HTERT RPE-1 (cell line): ENCODE results near the gene SORT1.

Source experiments
- in situ Hi-C: fragments of 300-500 bp; cut with MboI; formaldehyde crosslinking; loops from 4 replicates; pipeline ENCODE4 v1.14.3; 2020; ENCODE audit warnings: low sequenced_read_pairs

SORT1 gene

DNA sequence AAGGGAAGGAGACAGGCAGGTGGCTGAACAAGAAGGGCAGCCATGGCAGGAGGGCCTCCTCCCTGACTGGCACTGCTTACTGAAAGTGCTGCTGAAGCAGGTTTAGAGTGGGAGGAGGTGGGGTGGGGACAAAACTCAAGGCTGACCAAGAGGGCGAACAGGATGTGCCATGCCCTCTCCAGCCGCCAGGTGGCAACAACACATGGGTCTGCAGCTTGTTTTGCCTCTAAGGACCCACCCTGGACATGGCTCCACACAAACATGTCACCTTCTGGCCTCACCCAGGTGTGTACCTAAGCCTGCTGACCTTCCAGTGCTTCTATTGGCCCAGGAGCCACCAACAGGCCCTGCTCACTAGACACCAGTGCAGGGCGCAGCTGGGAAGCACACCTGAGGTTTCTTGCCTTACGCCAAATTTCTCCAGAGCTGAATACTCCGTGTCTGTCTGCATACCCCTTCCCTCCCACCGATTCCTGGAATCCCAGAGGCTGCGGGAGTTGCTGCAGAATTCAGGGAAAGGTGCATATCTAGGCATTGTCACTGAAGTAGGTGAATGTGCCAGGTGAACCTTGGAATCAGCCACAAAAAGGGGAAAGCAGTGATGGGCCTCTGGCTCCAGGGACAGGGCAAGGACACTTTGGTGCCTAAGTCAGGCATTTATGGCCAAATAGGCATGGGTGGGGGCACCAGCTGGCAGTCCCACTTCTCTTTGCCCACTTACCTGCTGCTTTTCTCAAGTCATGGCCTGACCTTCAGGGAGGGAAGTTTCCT, 120.1 kb downstream of the SORT1 start:
- in situ Hi-C loops = no loop called here

- in situ Hi-C loops = no loop called here
These were observed 121.9 kb downstream of the SORT1 start for GRCh38 chr1:109275706-109276345.

- in situ Hi-C loops = no loop called here
These were observed 122.9 kb downstream of the SORT1 start for GRCh38 chr1:109274533-109275476.

- in situ Hi-C loops = no loop called here
These were observed 124.0 kb downstream of the SORT1 start for GRCh38 chr1:109273570-109274288.

GRCh38 chr1:109272831-109273547, 124.7 kb downstream of the SORT1 start:
- in situ Hi-C loops = no loop called here

- in situ Hi-C loops = no loop called here
These were observed 125.5 kb downstream of the SORT1 start for GRCh38 chr1:109272021-109272799.

- in situ Hi-C loops = no loop called here
These were observed 126.3 kb downstream of the SORT1 start for GRCh38 chr1:109271458-109271857.

DNA sequence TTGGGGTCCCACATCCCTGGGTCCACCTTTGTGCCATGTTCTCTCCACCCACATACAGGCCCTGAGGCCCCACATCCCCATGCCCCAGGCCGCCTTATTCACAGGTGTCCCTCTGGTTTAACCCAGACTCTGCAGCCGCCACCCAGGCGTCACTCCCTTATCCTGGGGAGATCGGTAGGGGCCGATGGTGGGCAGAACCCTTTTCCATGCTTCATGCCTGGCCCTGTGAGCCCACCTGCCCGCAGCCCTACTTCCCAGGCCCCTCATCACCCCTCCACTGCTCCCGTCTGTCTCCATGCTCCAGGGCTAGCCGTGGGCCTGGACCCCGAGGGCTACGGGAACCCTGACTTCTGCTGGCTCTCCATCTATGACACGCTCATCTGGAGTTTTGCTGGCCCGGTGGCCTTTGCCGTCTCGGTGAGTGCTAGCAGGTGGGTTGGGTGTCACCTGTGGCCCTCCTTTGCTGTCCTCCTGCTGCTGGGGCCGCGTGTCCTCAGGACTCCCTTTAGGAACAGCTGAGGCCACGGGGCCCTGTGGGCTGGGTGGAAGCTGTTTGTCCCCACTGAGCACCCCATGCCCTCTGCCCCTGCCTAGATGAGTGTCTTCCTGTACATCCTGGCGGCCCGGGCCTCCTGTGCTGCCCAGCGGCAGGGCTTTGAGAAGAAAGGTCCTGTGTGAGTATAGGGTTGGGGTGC, 126.9 kb downstream of the SORT1 start:
- in situ Hi-C loops = no loop called here

- in situ Hi-C loops = no loop called here
These were observed 127.6 kb downstream of the SORT1 start for GRCh38 chr1:109269981-109270622.

GRCh38 chr1:109269212-109269980, 128.3 kb downstream of the SORT1 start:
- in situ Hi-C loops = no loop called here

- in situ Hi-C loops = no loop called here
These were observed 129.1 kb downstream of the SORT1 start for GRCh38 chr1:109268431-109269211.

DNA sequence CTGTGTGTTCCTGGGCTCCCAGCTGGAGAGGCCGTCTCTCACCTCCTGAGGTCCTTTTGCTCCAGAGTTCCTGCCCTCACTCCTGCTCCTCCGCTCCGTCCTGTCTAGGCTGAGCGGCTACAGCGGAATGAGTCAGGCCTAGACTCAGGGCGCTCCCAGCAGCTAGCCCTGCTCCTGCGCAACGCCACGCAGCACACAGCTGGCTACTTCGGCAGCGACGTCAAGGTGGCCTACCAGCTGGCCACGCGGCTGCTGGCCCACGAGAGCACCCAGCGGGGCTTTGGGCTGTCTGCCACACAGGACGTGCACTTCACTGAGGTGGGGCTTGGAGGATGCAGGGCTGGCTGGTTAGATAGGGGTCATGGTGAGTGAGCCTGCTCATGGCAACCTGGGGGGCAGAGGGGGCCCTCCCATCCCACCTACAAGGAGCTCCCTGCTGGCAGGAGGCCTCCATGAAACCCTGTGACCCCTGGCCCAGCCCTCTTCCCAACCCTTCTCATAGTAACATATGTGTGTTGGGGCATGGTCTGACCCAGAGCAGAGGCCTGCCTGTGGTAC, 129.9 kb downstream of the SORT1 start:
- in situ Hi-C loops = no loop called here

- in situ Hi-C loops = no loop called here
These were observed 130.8 kb downstream of the SORT1 start for GRCh38 chr1:109266965-109267364.

DNA sequence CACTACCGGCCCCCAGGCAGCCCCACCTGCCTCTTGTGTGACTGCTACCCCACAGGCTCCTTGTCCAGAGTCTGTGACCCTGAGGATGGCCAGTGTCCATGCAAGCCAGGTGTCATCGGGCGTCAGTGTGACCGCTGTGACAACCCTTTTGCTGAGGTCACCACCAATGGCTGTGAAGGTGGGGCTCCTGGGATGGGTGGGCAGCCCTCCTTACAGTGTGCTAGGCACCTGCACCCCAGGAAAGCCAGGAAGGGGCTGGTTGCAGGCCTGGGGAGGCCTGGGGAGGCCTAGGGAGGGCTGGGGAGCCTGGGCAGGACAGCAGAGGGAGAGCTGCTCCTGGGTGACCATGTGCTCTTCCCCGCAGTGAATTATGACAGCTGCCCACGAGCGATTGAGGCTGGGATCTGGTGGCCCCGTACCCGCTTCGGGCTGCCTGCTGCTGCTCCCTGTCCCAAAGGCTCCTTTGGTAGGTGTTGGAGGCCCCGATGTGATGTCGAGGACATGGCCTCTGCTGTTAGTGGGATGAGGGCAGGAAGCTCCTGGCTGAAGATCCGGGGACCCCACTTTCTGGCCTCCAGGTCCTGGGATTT, 131.9 kb downstream of the SORT1 start:
- in situ Hi-C loops = no loop called here

DNA sequence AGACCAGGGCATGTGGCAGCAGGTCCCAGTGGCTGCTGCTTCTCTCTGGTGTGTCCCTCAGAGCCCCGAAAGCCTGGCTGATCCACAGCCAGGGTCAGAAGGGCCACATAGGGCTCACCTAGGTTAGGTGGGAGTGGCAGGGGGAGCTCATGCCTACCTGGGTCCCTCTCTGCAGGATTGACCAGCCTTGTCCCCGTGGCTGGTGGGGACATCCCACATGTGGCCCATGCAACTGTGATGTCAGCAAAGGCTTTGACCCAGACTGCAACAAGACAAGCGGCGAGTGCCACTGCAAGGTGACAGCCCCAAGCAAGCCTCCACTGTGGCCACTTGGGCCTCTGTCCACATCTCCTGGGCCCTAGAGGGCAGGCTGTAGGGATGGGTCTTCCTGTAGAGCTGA, 132.7 kb downstream of the SORT1 start:
- in situ Hi-C loops = no loop called here

GRCh38 chr1:109264379-109264755, 133.4 kb downstream of the SORT1 start:
- in situ Hi-C loops = no loop called here
